GM21515 (cell line): ENCODE results near the gene GRM7.

Experiments
- ATAC-seq: cut with Tn5 transposase; IDR thresholded peaks from one replicate; pipeline ENCODE4 v1.9.1; 2021; ENCODE audit not compliant: unreplicated experiment

The GRM7 gene

DNA sequence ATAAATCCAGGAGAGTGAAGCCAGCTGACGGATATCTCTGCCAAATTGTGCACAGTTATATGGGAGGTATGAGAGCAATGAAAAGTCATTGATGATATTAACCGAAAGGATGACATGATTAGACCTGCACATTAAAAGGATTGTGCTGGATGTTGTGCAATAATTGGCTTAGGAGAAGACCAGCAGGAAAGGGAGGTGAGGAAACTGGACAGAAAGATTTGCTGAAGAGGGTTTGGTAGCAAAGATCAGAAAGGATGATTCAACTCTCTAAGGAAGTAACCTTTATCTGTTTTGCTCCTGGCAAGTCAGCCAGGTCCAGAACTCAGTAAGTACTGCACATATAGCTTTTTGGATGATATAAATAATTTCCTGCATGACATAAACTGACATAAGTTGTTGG, 704.7 kb downstream of the GRM7 start:
- no peak for ATAC-seq

DNA sequence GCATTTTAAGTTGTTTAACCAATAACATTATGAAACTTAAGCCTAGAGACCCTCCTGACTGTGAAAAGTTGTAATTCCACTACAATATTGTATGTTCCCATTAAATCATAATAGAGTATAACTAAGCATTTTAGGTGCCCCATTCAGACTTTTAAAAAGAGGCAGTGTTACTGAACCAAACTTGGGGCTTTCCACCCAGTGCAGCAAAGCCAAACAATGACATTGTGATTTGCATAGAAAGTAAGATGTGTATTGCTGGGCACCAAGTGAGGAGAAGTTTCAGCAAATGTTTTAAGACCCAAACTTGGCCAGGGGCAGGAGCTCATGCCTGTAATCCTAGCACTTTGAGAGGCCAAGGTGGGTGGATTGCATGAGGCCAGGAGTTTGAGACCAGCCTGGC, 706.2 kb downstream of the GRM7 start:
- no peak for ATAC-seq

DNA sequence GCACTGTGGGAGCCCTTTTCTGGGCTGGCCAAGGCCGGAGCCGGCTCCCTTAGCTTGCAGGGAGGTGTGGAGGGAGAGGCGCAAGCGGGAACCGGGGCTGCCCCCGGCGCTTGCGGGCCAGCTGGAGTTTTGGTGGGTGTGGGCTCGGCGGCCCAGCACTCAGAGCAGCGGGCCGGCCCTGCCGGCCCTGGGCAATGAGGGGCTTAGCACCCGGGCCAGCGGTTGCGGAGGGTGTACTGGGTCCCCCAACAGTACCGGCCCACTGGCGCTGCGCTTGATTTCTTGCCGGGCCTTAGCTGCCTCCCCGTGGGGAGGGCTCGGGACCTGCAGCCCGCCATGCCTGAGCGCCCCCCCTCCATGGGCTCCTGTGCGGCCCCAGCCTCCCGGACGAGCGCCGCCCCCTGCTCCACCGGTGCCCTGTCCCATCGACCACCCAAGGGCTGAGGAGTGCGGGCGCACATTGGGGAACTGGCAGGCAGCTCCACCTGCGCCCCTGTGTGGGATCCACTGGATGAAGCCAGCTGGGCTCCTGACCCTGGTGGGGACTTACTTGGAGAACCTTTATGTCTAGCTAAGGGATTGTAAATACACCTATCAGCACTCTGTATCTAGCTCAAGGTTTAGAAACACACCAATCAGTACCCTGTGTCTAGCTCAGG, 707.7 kb downstream of the GRM7 start:
- ATAC-seq, result no peak

DNA sequence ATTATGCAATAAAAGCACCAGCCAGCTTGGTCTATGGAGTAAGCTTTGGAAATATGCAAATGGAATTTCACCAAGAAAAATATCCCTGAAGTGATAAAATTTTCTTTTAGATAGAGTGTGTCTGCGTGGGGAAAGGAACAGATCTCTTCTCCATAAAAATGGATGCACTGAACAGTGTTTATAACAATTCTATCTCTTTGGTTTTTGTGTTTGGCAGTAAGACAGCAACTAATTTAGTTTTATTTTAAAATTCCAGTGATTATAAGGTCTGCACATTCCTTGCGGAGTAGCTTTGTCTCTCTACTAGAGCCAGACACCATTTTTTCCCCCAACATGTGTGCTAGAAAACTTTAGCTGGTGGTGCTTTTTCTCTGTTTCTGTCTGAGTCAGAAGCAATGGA, 712.4 kb downstream of the GRM7 start:
- ATAC-seq, result no peak

DNA sequence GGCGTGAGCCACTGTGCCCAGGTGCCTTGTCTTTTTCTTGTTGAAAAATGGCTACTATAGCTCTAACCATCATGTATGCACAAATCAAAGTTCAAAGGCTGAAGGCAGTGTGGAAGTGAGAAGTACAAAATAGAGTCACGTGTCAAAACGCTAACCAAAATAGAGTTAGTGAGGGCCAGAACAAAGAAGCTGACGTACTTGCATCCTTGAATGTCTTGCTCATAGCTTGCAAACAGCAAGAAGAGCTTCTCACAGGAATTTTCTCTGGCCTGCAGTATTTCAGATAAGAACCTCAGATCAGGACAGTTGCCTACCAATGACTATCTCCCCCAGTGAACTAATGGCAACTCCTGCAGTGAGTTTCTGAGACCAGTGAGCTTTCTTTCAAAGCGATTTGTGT, 713.5 kb downstream of the GRM7 start:
- no peak for ATAC-seq

DNA sequence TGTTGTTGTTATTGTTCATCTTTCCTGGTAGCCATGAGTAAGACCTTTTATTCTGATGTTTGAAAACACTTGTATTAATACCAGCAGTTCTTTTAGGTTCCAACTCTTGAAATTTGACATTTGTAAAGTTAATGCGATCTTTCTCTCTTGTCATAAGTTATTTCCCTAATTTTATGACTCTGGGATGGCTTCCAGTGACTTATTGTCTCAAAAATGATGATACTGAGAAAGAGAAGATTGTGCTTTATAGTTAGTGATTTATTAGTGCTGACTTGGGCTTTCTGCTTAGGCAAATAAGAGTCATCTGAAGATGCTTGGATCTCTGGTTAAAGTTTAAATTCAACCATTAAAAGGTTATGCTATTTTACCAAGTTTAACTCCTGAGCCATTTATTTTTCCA, 715.2 kb downstream of the GRM7 start:
- ATAC-seq, result no peak

DNA sequence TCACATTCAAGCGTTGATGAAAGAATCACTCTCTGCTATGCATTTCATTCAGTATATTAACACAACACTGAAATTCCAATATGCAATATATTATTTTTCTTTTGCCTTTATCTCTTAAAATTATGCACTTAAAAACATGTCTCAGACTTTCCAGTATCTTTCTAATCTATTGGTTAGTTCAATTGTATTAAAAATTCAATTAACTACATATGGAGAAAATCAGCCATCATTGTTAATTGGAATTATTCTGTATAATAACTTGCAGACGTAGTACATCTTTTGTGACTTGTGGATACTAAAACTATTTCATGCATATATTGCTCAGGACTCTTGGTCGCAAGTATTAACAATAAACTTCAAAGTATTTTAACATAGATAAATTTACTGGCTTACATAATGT, 715.6 kb downstream of the GRM7 start:
- ATAC-seq, result no peak

DNA sequence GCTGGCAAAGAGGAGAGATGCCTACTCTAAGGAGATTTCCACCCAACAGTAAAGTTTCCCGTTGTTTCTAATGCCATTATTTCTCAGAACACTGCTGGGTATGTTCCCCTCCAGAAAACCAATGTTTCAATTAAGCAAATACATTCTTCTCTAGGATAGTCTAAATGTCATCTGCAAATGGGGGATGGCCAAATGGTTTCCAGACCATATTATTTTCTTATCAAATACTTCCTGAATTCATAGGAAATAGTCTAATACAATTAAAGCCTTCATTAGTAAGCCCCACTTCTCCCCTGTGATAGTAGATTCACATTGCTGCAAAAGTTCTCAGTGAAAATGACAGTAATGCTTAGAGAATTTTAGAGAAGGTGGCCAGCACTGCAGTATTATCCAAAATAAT, 716.6 kb downstream of the GRM7 start:
- ATAC-seq, result no peak

DNA sequence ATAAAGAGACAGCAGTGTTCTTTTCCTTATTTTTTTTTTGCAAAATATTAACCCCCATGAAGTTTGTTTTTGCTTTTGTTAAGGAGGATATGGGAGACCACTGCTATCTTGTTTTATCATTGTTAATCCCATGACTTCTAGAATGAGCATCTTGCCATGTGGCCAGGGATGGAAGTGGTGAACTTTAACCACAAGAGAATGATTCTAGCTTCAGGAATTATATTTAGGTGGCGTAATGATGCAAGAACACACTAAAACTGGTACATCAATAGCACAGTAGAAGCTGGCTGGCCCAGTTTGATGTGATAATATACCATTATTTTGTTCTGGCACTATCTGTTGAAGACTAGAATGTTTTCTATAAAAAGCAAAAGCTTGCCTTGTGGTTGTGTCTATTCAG, 720.9 kb downstream of the GRM7 start:
- ATAC-seq, result no peak

DNA sequence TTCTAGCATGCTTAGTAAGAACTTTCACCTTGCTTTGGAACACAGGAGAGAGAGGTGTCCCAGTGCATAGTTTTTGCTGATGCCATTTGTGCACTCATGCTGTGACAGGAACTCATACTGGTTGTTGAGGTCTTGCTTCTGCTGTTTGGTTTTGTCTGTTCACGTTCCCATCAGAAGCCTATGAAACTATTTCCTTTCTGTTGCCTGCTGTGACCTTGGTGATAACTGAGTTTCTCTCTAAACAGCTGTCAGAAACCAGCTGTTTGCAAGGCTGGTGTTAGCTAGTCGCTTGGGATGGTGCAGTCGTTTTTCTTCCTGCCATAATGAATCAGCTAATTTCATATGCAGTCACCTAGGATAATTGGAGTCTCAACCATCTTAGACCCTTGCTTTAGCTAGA, 724.1 kb downstream of the GRM7 start:
- no peak for ATAC-seq

DNA sequence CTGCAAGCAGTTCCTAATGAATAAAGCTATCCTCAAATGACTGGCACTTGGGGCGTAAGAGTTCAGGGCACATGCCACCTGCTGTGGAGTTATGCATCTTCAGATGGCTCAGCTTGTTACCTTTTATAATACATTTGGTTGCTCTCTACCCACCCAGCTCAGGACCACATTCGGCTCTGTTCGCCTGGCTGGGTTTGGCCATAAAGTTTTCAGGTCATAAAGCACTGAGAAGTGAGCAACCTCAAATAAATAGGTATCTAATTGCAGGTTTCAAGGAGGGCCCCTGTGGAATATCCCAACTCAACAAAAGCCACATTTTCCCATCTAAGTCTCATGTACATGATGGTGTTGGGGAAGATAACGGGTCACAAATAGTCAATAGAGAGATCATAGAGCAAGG, 727.3 kb downstream of the GRM7 start:
- no peak for ATAC-seq

DNA sequence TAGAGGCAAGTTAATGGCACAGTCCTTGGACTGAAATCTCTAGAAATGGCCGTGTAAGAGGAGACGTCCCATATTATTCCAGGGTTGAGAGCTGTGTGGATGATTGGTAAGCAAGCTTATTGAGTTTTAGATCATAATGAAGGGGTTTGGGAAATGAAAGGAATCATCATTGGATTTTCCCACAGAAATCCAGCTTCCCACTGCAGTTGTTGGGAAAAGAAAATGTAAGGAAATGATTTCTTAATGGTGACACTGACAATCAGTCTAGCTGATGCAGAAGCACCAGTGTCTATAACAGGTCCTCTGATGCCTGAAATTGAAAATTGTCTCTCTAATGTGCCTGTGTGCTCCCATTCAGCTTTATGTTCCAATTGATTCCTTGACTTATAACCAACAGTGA, 728.6 kb downstream of the GRM7 start:
- ATAC-seq, result no peak

DNA sequence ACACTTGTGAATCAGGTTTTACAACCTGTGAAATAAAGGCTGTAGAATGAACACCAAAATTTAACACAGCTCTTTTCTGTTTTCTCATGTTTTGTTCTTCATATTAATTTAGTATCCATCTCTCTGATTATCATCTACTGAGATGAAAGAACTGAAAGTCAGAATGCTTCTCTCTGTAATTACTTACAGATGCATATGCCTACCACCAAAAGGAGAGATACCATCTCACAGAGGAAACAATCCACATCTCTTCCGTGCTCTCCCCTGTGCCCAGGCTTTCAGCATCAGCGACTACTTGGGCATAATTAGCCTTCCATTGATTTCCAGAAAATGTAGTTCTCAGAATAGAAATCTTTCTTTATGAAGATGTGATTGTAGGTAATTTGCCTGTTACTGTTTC, 741.4 kb downstream of the GRM7 start:
- no peak for ATAC-seq

DNA sequence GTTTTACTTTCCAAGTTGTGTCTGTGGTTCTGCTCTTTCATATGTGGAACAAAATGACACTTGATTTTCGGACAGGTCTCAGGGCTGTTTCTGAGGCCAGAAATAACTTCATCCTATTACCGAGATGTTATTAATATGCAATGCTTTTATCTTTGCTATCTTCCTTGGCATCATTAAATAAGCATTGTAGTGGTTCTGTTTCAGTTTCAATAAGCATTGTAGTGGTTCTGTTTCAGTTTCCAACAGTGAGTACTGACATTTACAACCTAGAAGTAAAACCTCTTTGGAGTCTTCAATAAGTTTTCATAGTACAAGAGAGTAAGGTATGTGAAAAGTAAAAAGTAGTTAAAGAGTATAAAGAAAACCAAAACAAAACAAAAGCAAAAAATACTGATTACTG, 746.2 kb downstream of the GRM7 start:
- ATAC-seq, result no peak

DNA sequence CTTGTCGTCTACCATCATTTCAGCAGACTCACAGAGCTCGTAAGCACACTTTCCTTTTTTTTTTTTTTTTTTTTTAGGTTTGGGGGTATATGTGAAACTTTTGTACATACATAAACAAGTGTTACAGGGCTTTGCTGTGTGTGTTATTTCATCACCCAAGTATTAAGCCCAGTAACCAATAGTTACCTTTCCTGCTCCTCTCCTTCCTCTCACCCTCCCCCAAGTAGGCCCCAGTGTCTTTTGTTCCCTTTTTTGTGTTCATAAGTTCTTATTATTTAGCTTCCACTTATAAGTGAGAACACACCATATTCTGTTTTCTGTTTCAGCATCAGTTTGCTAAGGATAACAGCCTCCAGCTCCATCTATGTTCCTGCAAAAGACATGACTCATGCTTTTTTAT, 746.8 kb downstream of the GRM7 start:
- ATAC-seq, result no peak

DNA sequence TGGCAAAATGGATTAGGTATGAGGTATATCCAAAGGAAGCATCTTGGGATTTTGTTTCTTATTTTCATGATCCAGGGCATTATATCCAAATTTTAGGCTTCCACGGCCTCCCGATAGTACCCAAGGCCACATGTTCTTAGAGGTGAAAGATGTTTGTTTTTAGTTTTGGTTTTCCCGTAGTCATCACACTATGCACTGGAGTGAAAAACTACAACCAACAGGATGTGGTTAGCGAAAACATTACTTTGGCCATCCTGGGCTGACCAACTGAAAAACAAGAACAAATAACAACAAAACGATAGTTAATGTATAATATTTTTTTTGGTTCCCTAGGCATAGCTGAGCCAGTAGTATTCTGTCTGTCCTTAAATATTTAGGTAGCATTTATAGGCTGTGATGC, 749.7 kb downstream of the GRM7 start:
- ATAC-seq, result no peak

DNA sequence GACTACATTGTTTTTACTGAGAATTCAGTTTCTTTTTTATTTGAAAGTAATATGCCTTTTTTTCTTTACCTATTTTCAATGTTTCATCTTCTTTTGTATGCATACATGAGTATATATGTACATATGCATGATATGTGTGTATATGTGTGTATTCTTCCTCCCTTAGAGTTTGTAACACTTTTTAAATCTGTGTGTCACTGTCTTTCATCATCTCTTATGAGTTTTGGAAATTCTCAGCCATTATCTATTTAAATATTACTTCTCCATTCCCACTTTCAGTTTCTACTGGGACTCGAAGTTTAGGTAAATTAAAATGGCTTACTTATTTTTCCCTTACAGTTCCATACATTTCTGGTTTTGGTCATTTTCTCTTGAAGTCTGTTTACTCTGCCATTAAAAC, 754.1 kb downstream of the GRM7 start:
- no peak for ATAC-seq

DNA sequence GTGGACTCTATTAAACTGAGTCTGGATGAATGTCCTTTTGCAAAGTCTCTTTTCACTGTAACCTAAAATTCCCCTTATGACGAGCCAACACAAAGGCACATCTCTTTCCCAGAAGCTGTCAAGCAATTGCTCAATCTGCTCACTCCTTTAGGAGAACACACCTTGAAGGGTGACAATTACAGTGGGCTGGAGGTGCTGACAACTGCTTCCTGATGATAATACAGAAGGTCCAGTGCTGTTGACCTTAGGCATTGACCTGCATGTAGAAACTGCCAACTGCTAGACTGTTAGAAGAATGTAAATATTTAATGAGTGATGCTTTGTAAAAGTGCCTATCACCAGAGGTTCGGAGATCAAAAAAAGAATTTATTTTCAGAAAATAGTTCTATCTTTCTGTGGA, 757.7 kb downstream of the GRM7 start:
- ATAC-seq, result no peak

DNA sequence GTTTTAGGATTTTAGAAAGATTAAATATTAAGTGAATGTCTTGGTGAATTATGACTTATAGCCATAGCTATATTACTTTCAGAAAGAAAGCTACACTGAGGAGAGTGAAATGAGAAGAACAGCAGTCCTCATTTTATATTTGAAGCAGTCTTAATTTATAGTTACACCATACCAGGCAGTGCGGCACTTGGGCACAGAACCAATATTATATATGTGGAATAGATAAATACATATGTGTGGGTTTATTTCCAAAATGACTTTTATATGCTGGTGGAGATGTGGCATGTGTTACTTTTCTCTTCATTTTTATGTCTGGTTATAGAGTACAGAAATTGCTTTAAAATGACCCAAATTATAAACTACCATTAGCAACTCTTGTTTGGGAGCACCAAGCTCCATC, 759.5 kb downstream of the GRM7 start:
- ATAC-seq, result no peak

DNA sequence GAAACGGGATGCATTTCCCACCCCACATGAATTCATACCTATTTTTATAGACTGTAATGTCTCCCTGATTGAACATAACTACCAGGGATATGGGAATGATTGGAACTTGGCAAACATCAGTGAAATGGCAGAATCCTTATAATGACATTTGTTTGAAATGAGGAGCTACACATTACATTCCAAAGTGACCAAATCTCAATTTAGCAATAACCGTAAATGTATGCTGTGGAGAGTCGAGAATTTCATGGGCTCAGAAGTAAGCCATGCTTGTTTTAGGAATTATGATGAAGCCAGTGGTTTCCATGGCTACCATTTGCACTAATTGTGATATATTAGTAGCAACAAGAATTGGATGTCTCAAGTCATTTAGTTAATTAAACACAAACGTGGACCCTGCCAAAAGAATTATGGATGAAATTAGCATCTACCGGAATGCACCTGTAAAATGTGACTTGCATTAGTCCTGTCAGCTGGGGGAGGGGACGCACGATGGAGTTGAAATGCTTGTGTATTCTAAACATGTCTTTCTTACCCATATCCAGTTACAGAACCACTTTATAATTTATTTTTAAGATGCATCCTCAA, 760.2 kb downstream of the GRM7 start:
- no peak for ATAC-seq

DNA sequence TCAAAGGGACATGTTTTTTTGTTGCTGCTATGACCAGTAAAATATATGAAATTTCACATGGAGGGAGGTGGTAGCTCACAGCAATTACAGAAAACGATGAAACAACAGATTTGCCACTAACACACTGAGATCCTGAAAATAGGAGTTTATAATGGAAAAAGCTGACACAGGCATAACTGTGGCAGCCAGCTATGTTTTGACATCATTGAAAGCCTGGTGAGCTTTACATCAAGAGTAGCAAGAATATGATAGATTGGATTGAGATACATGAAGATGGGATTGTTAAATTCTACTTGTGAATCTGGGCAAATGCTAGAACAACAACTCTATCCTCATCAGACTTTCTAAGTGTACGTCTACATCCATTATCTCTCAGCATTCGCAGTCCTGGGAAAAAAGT, 760.7 kb downstream of the GRM7 start:
- ATAC-seq, result no peak

DNA sequence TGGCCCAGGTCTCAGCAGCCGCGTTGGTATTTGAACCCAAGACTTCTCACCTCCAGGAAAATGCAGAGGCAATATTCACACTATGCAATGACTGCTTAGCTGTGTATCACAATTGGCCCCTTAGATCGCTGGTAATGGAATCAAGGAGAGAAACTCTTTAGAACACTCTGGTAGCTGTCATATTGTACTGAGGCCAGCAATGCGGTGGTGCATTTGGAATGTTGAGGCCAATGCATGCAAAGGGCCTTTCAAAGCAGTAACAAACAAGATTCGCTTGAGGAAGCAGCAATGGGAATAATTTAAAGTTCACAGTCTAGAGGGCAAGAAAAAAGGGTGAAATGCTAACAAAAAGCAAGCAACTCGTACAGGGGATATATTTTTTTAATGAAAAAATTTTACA, 764.1 kb downstream of the GRM7 start:
- ATAC-seq, result no peak

DNA sequence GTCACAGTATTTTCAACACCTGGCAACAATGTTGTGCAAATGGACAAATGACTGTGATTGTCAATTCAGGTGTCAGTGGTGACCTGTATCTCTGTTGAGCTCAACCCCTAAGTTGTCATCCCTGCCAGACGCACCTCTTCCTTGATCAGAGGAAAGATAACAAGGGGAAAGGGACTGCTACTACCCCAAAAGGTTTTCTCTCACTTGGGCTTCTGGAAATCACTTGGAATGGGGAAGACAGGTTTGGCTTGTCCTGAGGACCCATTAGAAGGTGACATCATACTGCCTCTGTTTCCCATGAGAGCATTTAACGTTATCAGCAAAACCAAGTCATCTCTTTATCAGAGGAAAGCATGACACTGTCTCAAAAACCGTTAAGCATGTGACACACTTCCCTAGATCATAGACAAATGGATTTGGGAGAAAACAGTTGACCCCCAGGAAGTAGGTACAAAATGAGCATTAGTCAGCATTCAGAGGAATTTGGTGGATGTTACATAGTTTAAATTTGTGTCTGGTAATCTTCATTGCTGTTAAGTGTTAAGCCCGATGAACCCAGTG, 769.5 kb downstream of the GRM7 start:
- no peak for ATAC-seq
